ENCODE measurements around the gene LMAN2L. TPM values are rescaled to one million over a fixed set of nuclear protein-coding genes. Genes with fewer than 3 reads are reported as not detected.

LMAN2L gene
- total and polyA plus RNA-seq, 2 of the 8 experiments (the other 6 are each of a cell fraction or from before 2014, with no cell fraction given): 14.3 to 17.6 TPM

DNA sequence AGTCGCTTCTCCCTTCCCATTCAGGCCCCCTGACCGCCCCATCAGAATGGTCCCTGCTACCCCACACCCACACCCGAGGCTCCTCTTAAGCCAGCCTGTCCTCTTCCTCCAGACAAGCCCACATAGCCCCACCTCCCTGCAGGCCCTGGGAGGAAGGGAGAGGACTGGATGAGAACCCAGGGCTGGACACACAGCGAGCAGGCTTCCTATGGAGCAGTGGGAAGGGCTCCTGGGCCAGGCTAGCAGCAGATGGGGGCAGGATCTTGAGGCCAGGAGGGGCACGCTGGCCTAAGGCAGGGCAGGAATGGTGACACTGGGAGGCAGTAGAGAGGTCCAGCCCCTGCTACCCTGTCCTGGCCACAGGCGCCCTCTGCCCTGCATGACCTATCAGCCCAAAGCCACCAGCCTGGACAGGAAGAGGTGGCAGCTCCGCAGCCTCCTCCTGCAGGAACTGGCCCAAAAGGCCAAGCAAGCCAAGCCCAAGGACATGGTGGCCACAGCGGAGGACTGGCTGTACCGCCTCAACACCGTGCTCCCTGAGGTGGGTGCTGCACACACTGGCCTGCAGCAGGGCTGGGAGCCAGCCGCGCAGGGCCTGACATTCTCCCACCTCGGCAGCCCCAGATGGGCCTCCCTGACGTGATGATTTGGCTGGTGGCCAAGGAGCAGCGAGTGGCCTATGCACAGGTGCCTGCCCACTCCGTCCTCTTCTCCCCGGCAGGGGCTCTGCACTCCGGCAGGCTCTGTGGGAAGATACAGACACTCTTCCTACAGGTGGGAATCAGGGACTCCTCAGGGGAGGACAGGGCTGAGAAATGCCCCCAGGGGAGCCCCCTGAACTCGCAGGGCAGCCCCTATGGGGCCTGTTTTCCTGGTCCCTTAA lies 54.0 kb downstream of the LMAN2L start:
- Histone ChIP-seq H4K20me1 (replicated peaks in 1 of 2; ENCODE audit: control insufficient read depth in 1 of 2, insufficient read depth in 2 of 2, low read length in 2 of 2) (no peaks in the 10 kb centered on the region), H2BK120ac (replicated peaks; ENCODE audit: low read depth, low read length) (no peak overlapping the region), H3K23me2 (ENCODE audit: low read depth, low read length) (no peaks in the 10 kb centered on the region), H2AFZ (ENCODE audit: low read length) (no peak overlapping the region), H3K9me3 (ENCODE audit: insufficient read depth in 2 of 2, low read depth in 1 of 2, low read length in 1 of 2) (no peaks in the 10 kb centered on the region), H3K79me1 (ENCODE audit: low read depth, low read length) (no peaks in the 10 kb centered on the region), H3K18ac (ENCODE audit: extremely low read depth, low read length) (no peak overlapping the region), H3K36me3 (ENCODE audit: control insufficient read depth in 2 of 4, insufficient read depth in 4 of 4, low read length in 3 of 4) (no peaks in the 10 kb centered on the region), H3K56ac (replicated peaks; ENCODE audit: insufficient read length, low read depth, low read length) (no peak overlapping the region), H4K91ac (replicated peaks; ENCODE audit: insufficient read length, low read length) (no peak overlapping the region), H3K27me3 (replicated peaks in 1 of 4; ENCODE audit: control insufficient read depth in 3 of 4, extremely low read depth in 1 of 4, insufficient read depth in 3 of 4, low read length in 3 of 4) (no peaks in the 10 kb centered on the region), H4K8ac (ENCODE audit: extremely low read depth, insufficient read depth, low read length) (no peak overlapping the region), H3K4me3 (ENCODE audit: extremely low read depth in 1 of 4, insufficient read depth in 2 of 4, low read depth in 3 of 4, low read length in 4 of 4) (no peak overlapping the region), H3K79me2 (ENCODE audit: control insufficient read depth in 1 of 2, insufficient read depth in 2 of 2, low read length in 2 of 2) (no peaks in the 10 kb centered on the region), H3K14ac (ENCODE audit: insufficient read length) (no peak overlapping the region), H2BK15ac (ENCODE audit: low read length) (no peak overlapping the region), H2BK5ac (ENCODE audit: low read depth, low read length) (no peak overlapping the region), H2AK5ac (ENCODE audit: low read depth, low read length) (no peak overlapping the region), H2BK12ac (ENCODE audit: low read depth, low read length) (no peak overlapping the region), H3K9ac (replicated peaks in 1 of 4; ENCODE audit: extremely low read depth in 1 of 4, low read depth in 3 of 4, low read length in 3 of 4) (no peak overlapping the region), H4K5ac (ENCODE audit: insufficient read length, low read depth, low read length) (peak overlapping the region; percentile 39), H3K4me2 (ENCODE audit: insufficient read depth in 1 of 2, low read depth in 2 of 2, low read length in 2 of 2) (no peak overlapping the region), H3K4ac (replicated peaks; ENCODE audit: insufficient read length, low read depth, low read length) (no peak overlapping the region), H3K27ac (ENCODE audit: low read depth, low read length) (no peak overlapping the region), H3K4me1 (replicated peaks in 1 of 4; ENCODE audit: control insufficient read depth in 3 of 4, insufficient read depth in 4 of 4, low read length in 3 of 4) (peaks cover 0 to 6% (median under 1%) of the 10 kb centered on the region in 4 experiments; a peak in 3 of 7 replicates), H3K23ac (ENCODE audit: insufficient read length) (no peak overlapping the region), H2BK20ac (ENCODE audit: low read length) (no peak overlapping the region)
- DNase-seq (ENCODE audit: low read depth in 1 of 2, low spot score in 2 of 2) (peak in 1 of 2 experiments; percentile 56), FAIRE-seq (no peak)
- ChIA-PET POLR2A (ENCODE audit: partially characterized antibody) (no interaction called here), CTCF (ENCODE audit: partially characterized antibody) (interaction anchor here (0.8 to 1.5 kb wide), 4 partner anchors 9 to 35 kb away, joined by 3 to 4 read pairs (median 3); no protein-coding TSS in a partner anchor)
- WGBS, 2 experiments (ENCODE audit: extremely low coverage in 1 of 2, insufficient coverage in 1 of 2, insufficient read length in 1 of 2, insufficient replicate concordance in 2 of 2, low coverage in 1 of 2, low lambda C conversion rate in 2 of 2, missing lambda C conversion rate in 1 of 2): 84% methylated on average over 18 of the region's 19 CpGs; no CpG with 5 or more reads in 1 of the 2 experiments
- TF ChIP-seq, protein P1, sequence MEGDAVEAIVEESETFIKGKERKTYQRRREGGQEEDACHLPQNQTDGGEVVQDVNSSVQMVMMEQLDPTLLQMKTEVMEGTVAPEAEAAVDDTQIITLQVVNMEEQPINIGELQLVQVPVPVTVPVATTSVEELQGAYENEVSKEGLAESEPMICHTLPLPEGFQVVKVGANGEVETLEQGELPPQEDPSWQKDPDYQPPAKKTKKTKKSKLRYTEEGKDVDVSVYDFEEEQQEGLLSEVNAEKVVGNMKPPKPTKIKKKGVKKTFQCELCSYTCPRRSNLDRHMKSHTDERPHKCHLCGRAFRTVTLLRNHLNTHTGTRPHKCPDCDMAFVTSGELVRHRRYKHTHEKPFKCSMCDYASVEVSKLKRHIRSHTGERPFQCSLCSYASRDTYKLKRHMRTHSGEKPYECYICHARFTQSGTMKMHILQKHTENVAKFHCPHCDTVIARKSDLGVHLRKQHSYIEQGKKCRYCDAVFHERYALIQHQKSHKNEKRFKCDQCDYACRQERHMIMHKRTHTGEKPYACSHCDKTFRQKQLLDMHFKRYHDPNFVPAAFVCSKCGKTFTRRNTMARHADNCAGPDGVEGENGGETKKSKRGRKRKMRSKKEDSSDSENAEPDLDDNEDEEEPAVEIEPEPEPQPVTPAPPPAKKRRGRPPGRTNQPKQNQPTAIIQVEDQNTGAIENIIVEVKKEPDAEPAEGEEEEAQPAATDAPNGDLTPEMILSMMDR (IDR thresholded peaks at IDR 0.05; ENCODE audit: control extremely low read depth in 1 of 3, insufficient read depth in 1 of 3, low read depth in 1 of 3, low read length in 3 of 3): peak in 2 of 3 experiments; percentile 50 to 54; a peak in 3 of 4 replicates
- TF ChIP-seq POLR2AphosphoS5 (IDR thresholded peaks at IDR 0.05; ENCODE audit: low read depth, low read length) (no peak), RAD21 (IDR thresholded peaks at IDR 0.05 in 1 of 2, conservative IDR thresholded peaks at IDR 0.05 in 1 of 2; ENCODE audit: low read depth in 2 of 2, low read length in 2 of 2) (peak; percentile 25 to 49; a peak in 3 of 4 replicates)

All from H1 (cell line).